ENCODE results near the gene DPPA4.
"Not testable (repeated sequence)": the region's sequence is repeated elsewhere in the genome, so short reads cannot be mapped to it uniquely, and the experiment has no call there.

Gene DPPA4, protein sequence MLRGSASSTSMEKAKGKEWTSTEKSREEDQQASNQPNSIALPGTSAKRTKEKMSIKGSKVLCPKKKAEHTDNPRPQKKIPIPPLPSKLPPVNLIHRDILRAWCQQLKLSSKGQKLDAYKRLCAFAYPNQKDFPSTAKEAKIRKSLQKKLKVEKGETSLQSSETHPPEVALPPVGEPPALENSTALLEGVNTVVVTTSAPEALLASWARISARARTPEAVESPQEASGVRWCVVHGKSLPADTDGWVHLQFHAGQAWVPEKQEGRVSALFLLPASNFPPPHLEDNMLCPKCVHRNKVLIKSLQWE

DNA sequence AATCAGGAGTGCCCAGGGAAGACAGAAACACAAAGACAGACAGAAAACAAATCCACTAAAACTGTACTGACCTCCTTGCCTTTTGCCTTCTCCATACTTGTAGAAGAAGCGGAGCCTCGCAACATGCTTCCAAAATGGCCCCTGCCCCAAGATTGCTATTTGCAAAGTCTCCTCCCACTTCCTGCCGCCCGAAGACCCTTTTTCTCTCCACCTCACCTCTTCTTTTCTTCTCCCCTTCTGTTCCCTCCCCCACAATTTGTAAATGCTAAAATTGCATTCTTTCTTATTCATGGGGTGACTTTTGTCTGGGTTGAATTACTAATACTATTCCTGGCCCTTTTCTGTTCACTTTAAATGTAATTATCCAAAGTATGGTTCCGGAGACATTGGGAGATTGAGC, at the start of gene DPPA4:
TSS of gene DPPA4 (minus strand) at position 154 of the 400 bp plus-strand sequence. CDS start at position 125, 29 bp downstream.
- DNase-seq (ENCODE audit: low spot score): no peak

DNA sequence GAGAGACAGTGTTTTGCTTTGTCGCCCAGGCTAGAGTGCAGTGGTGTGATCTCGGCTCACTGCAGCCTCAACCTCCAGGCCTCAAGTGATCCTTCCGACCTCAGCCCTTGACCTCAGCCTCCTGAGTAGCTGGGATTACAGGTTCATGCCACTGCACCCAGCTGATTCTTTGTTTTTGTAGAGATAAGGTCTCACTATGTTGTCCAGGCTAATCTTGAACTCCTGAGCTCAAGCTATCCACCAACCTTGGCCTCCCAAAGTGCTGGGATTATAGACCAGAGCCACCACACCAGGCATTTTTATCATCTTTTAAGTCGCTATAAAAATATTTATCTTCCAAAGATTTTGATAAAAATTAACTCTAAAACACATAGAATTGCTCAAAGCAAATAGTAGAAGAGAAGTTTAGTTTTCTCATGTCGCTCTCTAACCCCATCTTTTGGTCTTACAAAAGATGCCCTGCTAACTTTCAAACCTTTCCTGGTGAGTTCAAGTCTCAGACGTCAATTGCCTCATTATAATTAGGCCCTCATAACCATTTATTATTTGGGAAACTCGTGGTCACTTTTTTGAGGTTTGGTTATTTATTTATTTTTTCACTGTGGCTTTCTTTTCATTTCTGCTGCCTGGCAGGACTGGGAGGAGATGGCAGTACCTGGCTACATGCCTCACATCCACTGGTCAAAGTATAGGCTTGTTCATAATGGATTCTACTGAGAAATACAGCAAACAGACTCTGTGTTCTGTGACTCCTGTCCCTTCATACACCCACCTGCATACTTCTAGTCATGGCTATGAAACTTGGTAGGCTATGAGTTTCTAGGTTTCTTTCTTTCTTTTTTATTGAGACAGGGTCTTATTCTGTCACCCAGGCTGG, 48.3 kb upstream of the DPPA4 start:
- DNase-seq (ENCODE audit: low spot score): no peak

DNA sequence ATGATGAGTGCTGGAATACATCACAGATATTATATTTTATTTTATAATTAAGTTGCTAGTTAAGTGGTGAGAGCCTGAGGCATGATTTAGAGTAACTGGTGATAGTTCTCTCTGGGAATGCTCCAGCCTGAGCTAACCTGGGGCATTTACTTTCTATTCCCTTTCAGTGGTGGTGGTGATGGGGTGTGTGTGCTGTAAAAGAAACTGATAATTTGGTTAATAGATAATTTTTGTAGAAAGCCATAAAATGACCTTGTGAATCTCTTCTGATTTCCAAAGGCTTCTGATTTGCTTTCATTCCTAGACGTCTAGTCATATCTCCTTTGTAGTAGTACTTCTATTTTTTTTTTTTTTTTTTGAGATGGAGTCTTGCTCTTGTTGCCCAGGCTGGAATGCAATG, 46.8 kb upstream of the DPPA4 start:
- DNase-seq (ENCODE audit: low spot score): no peak

DNA sequence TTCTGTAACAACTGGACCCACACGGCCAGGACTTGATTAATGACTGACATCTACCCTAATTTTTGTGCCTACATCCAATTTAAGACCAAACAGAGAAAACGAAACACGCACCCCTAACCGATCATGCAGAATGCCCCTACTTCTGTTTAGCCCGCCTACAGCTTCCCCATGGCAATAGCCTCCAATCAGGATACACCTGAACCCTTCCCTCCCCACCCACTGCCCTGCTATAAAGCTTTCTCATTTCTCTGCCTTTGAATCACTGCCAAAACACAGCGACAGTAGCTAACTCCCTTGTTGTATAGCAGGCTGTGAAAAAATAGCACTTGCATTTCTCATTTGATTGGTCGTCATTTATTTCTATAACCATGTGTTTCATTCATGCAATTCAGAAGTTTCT, 45.2 kb upstream of the DPPA4 start:
- DNase-seq (ENCODE audit: low spot score): no peak

DNA sequence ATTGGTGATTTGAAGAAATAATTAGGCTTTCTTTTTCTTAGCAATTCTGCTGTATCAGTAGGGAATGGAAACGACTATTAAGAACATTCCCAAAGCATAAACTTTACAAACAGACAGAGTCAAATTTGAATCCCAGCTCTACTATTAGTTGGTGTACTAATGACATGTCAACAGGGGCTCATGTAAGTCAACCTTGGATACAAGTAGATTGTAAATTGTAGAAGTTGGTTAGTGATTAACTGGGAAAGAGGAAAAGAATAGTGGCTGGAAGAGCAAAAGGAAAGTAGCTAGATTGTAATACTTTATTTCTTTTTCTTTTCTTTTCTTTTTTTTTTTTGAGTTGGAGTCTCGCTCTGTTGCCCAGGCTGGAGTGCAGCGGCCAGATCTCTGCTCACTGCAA, 38.6 kb upstream of the DPPA4 start:
- DNase-seq (ENCODE audit: low spot score): no peak

DNA sequence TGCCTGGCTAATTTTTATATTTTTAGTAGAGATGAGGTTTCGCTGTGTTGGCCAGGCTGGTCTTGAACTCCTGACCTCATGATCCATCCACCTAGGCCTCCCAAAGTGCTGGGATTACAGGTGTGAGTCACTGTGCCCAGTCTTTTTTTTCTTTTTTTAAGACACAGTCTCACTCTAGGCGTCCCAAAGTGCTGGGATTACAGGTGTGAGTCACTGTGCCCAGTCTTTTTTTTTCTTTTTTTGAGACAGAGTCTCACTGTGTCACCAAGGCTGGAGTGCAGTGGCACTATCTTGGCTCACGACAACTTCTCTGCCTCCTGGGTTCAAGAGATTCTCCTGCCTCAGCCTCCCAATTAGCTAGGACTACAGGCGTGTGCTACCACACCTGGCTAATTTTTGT, 37.1 kb upstream of the DPPA4 start:
- DNase-seq (ENCODE audit: low spot score): not testable (repeated sequence)

DNA sequence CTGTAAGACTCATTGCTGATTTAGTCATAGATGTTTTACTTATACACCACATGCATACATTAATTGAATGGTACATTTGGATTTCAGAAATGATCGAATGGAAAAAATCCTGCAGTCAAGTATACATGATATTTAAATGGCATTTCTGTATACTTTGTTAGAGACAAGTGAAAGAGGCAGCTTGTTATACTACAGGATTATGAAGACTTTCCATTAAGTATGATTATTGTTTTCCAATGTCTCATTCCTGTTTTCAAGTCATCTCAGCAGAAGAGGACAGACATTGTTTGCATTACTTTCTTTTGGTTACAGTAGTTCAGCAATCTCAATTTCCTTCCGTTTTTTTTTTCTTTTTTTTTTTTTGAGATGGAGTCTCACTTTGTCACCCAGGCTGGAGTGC, 36.6 kb upstream of the DPPA4 start:
- DNase-seq (ENCODE audit: low spot score): no peak

DNA sequence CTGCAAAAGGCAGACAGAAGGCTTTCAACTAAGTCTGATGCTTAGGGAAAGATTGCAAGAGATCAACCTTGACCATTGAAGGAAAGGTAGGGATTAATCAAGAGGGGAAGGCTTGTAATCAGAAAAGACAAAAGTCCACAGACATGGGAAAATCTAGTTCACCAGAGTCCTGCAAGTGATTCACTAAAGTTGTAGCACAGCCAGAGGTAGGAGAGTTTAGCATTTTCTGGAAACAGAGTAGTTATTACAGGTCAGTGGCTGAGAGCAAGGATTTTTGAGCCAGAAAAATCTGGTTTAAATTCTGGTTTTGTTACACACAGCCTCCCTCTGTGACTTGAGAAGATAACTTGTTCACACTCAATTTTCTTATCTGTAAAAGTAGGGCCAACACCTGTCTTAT, 35.3 kb upstream of the DPPA4 start:
- no peak for DNase-seq (ENCODE audit: low spot score)

DNA sequence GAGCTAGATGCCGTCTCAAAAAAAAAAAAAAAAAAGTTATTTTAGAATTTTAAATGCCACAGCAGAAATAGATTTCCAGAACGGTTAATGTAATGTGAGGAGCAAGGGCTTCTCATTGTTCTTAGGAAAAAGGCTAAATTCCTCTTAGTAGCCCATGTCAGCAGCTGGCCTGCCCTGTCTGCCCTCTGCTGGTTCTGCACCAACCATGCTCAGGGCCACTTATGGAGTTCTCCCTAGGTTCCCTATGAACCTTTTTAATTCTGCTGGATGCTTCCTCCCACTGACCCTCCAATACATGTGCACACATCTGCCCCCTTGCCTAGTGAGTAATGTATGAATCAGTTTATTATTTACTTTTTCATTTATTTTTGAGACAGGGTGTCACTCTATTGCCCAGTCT, 32.2 kb upstream of the DPPA4 start:
- DNase-seq (ENCODE audit: low spot score): no peak

DNA sequence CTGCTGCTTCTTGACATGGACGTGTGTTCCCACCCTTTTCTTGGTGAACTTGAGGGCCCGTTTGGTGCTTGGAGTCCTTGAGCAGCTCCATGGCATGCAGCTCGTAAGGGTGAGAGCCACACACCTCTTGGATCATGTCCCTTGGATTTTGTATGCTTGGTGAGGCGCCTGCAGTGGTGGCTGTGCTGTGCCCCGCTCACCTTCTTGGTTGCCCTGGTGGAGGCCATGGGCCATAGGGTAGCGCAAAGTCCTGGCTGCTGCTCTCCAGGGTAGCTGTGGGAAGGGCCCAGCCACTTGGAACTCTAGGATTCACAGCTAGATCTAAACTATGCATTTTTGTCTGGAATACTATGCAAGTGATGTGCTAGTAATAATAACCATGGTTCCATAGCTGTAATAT, 26.7 kb upstream of the DPPA4 start:
- DNase-seq (ENCODE audit: low spot score): no peak

DNA sequence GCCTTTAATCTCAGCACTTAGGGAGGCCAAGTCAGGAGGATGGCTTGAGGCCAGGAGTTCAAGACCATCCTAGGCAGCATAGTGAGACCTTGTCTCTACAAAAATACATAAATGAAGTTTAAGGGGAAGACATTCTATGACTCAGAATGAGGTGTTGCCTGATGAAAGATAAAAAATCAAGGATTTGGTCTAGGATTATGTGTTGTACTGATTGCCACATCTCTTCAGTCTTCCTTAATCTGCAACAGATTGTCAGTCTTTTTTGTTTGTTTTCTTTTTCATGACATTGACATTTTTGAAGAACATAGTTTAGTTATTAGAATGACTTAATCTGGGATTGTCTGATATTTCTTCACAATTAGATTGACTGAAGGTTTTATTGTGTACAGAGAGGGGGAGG, 26.3 kb upstream of the DPPA4 start:
- DNase-seq (ENCODE audit: low spot score): no peak

DNA sequence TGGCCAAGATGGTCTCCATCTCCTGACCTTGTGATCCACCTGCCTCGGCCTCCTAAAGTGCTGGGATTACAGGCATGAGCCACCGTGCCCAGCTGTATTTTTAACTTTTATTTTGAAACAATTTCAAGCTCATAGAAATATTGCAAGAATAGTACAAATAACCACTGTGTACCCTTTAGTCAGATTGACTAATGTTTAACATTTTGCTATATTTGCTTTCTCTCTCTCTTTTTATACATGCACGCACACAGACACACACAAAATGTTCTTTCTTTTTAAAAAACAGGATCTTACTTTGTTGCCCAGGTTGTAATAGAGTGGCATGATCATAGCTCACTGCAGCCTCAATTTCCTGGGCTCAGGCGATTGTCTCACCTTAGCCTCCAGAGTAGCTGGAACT, 25.5 kb upstream of the DPPA4 start:
- DNase-seq (ENCODE audit: low spot score): no peak

DNA sequence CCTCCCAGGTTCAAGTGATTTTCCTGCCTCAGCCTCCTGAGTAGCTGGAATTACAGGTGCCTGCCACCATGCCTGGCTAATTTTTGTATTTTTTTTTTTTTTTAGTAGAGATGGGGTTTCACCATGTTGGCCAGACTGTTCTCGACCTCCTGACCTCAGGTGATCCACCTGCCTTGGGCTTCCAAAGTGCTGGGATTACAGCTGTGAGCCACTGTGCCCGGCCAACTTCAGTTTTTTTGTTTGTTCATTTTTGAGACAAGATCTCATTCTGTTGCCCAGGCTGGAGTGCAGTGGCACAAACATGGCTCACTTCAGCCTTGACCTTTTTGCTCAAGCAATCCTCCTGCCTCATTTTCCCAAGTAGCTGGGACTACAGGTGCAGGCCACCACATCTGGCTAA, 21.5 kb upstream of the DPPA4 start:
- DNase-seq (ENCODE audit: low spot score): not testable (repeated sequence)

DNA sequence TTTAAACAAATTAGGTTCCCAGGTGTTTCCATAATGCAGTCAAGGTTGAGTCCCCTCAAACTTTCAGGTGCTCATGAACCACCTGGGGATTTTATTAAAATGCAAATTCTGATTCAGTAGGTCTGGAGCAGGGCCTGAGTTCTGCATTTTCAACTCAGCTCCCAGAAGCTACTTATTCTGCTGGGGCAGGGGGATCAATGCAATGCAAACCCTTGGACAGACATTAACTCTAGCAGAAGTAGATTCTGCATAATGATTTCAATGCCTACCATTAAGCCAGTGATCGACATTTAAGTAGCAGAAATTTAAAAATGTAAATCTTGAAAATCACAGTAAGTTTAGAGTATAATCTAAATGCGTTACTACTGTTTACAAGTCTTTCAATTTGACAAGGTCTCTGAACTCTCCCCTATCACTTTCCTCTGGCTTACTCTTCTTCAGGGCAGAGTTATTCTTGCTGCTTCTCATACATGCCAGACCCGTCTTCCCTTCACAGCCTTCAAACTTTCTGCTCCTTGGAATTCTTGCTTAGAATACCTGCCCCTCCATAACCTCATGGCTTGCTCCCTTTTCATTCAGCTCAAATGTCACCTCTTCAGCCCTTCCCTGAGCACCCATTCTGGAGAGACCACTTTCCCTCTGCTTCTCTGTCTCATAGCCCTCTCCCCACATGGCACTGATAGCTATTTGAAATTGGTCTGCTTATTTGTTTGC, 19.3 kb upstream of the DPPA4 start:
- DNase-seq (ENCODE audit: low spot score): no peak

DNA sequence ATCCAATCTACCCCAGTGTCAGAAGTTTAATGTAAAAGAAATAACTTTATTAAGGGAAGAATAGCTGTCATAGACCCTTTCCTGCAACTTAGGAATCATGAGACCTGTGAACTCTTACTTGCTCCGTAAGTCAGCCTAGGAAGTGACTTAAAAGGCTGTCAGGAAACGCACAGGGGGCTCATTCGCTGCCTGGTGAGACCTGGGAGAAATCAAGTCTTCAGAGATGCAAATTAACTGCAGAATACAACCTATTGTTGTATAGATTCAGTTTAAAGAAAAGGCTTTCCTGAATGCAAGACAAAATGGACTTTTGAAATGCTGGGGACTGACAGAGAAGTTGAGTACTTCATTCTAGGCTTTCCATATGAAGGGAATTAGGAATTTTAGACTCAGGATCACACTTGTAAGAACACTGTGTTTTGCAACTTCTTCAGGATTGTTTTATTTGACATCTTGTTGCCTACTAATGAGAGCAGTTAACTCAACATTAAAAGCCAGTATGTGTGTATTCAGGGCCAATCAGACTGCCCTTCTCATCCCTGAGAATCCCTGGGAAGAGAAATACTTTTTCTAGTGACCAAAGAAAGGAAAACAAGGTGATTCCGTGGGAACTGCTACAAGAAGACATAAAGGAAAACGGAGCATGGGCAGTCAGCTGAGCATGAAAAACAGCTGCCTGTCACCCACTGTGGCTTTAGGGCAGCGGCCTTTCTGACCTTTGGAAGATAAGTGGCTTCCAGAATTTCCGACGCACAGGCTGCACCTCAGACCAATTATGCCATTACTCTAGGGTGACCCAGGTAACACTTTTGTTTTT, 18.5 kb upstream of the DPPA4 start:
- no peak for DNase-seq (ENCODE audit: low spot score)

DNA sequence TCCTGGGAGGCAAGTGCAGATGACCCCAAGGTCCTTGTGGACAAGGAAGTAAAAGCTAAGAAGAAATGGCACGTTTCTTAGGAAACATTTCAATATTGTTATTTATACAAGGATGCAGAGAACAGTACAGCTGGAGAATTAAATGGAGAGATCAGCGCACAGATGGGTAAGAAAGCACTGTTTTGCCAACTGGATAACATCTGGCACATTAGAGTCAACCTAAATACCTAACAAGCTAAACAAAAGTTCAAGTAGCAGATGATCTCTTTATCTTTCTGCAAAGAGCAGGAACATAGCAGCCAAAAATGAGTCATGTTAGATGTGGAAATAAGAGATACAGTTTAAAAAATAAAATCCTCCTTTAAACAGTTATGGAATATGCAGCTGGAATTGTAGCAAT, 15.7 kb upstream of the DPPA4 start:
- DNase-seq (ENCODE audit: low spot score): no peak

DNA sequence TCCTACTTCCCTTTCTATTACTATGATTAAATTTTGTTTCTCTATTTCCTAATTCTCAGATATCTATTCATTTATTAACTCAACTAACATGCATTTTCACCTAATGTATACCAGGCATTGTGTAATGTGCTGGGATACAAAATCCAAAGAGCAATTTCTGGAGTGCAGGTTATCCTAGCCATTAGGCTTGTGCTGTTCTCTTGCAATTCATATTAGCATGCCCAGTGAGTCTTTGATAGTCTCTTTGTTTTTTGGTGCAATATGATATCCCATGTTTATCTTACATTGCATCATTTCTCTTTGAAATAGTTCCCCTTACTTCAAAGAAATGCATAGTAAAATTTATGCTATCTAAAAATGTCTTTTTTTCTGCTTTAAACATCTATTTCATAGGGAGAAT, 13.9 kb upstream of the DPPA4 start:
- DNase-seq (ENCODE audit: low spot score): no peak

DNA sequence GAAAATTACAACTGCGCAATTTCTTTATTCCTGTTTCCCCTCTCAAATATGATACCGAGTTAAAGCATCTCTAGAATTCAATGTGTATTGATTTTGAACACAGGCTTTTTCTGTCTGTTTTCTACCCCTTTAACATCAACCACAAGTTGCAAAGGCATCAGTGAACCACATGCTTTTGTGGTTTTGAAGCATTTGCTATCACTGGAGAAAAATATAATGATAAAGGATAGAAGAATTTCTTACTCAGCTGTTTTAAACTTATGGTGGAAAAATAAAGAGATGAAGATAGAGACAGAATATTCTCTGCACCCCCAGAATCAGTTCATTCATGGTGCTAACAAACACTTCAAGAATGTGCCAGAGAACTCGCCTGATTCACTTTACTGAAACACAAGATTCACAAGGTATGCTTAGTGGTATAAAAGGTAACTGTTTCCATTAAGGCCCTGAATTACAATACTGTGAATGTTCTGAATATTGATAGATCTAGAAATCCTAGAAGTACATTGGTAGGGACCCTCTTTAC, 9.5 kb upstream of the DPPA4 start:
- no peak for DNase-seq (ENCODE audit: low spot score)

DNA sequence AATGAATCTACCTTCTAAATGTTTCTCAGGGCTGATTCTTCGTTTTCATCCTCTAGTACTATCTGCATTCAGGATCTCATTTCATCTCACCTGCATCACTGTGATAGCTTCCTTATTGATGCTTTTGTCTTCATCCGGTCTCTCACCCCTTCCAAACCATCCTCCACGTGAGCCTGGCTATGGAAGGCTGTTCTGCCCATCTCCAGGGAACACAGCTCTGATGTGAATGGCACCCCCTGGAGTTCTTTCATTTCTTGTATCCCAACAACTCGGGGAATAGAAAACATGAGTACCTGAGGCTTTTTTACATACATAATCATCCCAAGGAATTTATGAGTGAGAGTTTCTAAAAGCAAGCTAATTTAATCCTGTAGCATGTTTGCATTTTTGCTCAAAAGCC, 8.8 kb upstream of the DPPA4 start:
- DNase-seq (ENCODE audit: low spot score): no peak

DNA sequence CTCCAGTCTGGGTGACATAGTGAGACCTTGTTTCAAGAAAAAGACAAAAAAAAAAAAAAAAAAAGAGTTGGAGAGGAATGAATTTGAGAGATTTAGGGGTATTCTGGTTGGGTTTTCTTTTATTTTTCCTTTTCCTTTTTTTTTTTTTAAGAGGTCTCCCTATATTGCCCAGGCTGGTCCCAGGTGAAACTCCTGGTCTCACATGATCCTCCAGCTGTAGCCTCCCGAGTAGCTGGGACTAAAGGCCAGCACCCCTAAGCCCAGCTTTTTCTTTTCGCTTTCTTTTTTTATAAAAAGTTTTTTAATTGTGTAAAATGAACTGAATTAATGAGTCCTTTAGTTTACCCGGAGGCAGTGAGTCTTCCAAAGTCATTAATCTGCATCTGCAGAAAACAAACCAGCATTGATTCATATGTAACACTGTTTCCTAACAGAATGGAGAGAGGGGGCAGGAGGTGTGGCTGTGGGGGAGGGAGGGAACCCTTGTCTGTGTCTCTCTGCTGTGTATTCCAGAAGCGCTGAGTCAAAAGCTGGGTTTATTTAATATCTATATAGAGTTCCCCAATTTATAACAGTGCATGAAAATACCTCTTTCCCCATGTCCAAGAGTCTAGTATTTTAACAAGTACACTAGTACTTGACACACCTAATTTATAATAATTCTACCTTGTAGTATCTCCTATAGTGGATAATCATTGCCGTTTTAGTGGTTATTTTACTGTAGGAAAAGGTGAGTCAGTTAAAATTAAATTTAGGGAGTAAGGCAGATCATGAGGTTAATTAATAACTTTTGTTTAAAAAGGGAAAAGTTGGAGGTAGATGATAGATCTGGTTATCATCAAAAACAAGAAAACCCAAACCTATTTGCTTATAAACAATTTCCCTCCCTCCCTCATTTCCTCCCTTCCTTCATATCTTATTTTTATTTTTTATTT, 2.6 kb upstream of the DPPA4 start:
- no peak for DNase-seq (ENCODE audit: low spot score)

DNA sequence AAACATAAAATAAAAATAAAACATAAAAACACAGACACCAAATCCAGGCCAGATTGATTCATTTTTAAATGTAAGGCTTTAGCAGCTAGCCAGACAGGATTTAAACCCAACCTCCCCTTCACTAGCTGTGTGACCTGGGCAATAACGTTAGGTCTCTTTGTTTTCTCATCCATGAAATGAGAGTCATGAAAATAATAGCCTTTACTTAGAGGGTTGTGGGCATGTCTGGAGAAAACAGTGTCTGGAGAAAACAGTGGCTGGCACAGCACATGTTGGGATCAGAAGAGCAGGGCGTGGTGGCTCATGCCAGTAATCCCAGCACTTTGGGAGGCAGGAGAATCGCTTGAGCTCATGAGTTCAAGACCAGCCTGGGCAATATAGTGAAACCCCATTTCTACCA, 1.9 kb upstream of the DPPA4 start:
- DNase-seq (ENCODE audit: low spot score): no peak
